ENCODE data around the gene KHDC3L. TPM values are rescaled to one million over a fixed set of nuclear protein-coding genes. Genes with fewer than 3 reads are reported as not detected.

Gene KHDC3L, protein sequence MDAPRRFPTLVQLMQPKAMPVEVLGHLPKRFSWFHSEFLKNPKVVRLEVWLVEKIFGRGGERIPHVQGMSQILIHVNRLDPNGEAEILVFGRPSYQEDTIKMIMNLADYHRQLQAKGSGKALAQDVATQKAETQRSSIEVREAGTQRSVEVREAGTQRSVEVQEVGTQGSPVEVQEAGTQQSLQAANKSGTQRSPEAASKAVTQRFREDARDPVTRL
- 0.06 TPM for polyA plus RNA-seq (2013, experiment 1 of 2)
- polyA plus RNA-seq (2013, experiment 2 of 2), result 0.14 TPM

DNA sequence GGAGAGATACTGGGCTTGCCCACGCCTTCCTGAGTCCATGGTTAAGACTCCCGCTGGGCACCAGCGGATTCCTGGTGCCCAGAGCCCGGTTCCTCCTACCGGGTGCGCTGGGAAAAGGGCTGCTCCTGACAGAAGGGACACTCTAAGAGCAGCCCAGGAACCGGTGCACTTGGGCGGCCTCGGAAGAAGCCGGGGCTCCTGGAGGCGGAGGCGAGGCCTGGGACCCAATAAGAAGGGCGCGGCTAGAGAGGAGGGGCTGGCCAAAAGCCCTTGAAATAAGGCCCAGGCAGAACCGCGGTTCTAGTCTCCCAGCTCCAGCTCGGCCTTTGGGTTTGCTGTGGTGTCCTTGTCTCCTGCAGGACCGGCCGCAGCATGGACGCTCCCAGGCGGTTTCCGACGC lies at the start of gene KHDC3L:
Gene KHDC3L (plus strand): TSS at position 301 of the 400 bp plus-strand sequence. CDS start 72 bp downstream, at position 373.
- H3K9ac ChIP-seq (ENCODE audit: low read length), result no peak within 1 kb of the TSS
- no peak within 1 kb of the TSS for H2BK15ac ChIP-seq (replicated peaks; ENCODE audit: low read depth)
- WGBS (ENCODE audit: extremely low coverage, insufficient coverage, low lambda C conversion rate), result no CpG with 5 or more reads among the region's 23 CpGs
- no peak within 1 kb of the TSS for H3K56ac ChIP-seq (ENCODE audit: low read length)
- H3K79me2 ChIP-seq (ENCODE audit: control insufficient read depth, insufficient read depth, low read length), result no peaks in the 10 kb centered on the region
- no peak within 1 kb of the TSS for H3K4me3 ChIP-seq (ENCODE audit: low read length)
- no peaks in the 10 kb centered on the region for H3K79me1 ChIP-seq (ENCODE audit: low read length)
- H4K5ac ChIP-seq (ENCODE audit: low read length), result no peak within 1 kb of the TSS
- no peak within 1 kb of the TSS for H3K27ac ChIP-seq (ENCODE audit: low read depth, low read length)
- no peak for DNase-seq
- no peaks in the 10 kb centered on the region for H3K27me3 ChIP-seq (ENCODE audit: insufficient read depth, low read length, poor library complexity)
- H4K8ac ChIP-seq (ENCODE audit: low read depth, low read length), result no peak within 1 kb of the TSS
- H3K36me3 ChIP-seq (ENCODE audit: control insufficient read depth, insufficient read depth, low read length), result no peaks in the 10 kb centered on the region
- H3K23ac ChIP-seq (ENCODE audit: low read length), result no peak within 1 kb of the TSS
- no peak within 1 kb of the TSS for H3K4ac ChIP-seq (ENCODE audit: low read depth, low read length)
- H3K18ac ChIP-seq (ENCODE audit: low read length), result no peak within 1 kb of the TSS
- H3K4me1 ChIP-seq (ENCODE audit: control insufficient read depth, low read depth, low read length), result no peaks in the 10 kb centered on the region
- no peak within 1 kb of the TSS for H3K4me2 ChIP-seq (ENCODE audit: low read length)
- no peak within 1 kb of the TSS for H2BK120ac ChIP-seq (ENCODE audit: low read depth, low read length)
- H2AK5ac ChIP-seq (ENCODE audit: low read length), result no peak within 1 kb of the TSS
- no peak within 1 kb of the TSS for H2BK5ac ChIP-seq (ENCODE audit: low read length)

DNA sequence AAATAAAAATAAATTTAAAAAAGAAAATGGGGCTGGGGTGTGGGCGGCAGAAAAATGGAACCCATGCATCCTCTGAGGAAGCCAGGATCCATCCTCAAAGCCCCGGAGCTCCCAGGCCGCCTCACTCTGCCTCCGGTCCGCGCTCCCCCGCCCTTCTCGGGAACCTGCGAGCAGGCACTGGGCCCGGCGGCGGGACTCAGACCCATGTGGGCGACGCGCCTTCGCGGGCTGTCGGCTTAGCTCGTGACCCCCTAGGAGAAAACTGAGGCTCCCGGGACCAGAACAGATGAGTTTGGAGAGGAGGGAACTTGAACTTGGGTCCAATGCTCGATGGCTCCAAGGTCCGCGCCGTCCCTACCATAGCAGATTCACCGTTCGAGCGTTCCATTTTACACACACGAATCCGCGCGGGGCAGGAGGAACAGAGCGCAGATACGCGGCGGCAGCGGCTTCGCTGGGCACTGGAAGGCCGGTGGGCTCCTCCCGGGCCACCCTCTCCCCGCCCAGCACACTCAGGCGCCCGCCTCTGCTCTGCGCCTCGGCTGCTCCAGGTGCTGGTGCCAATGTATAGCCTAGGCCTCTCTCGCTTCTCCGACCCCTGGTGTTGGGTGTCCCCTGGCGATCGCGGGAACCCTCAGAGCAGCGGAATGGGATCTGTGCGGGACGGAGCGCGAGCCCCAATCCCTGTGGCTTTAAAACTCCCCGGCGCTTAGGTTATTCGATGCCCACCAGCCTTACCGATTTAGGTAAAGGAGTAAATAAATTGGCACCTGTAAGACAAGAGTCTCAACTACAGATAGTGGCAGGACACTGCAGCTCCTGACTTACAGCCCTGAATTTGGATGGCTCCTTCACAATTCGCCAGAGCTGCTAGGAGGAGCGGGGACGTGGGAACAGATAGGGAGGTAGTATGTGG lies 47.6 kb upstream of the KHDC3L start:
- no peak overlapping the region for H2BK15ac ChIP-seq (replicated peaks; ENCODE audit: low read depth)
- H2BK5ac ChIP-seq (ENCODE audit: low read length), result no peak overlapping the region
- no CpG with 5 or more reads among the region's 61 CpGs for WGBS (ENCODE audit: extremely low coverage, insufficient coverage, low lambda C conversion rate)
- no peak overlapping the region for H3K9ac ChIP-seq (ENCODE audit: low read length)
- H3K27ac ChIP-seq (ENCODE audit: low read depth, low read length), result no peak overlapping the region
- no peak overlapping the region for H2BK120ac ChIP-seq (ENCODE audit: low read depth, low read length)
- H3K79me2 ChIP-seq (ENCODE audit: control insufficient read depth, insufficient read depth, low read length), result no peaks in the 10 kb centered on the region
- H3K4me1 ChIP-seq (ENCODE audit: control insufficient read depth, low read depth, low read length), result no peaks in the 10 kb centered on the region
- DNase-seq, result no peak
- H3K36me3 ChIP-seq (ENCODE audit: control insufficient read depth, insufficient read depth, low read length), result no peaks in the 10 kb centered on the region
- no peak overlapping the region for H3K23ac ChIP-seq (ENCODE audit: low read length)
- no peak overlapping the region for H3K4ac ChIP-seq (ENCODE audit: low read depth, low read length)
- no peak overlapping the region for H3K18ac ChIP-seq (ENCODE audit: low read length)
- H3K27me3 ChIP-seq (ENCODE audit: insufficient read depth, low read length, poor library complexity), result no peaks in the 10 kb centered on the region
- no peak overlapping the region for H4K8ac ChIP-seq (ENCODE audit: low read depth, low read length)
- H3K79me1 ChIP-seq (ENCODE audit: low read length), result no peaks in the 10 kb centered on the region
- H3K56ac ChIP-seq (ENCODE audit: low read length), result no peak overlapping the region
- H4K5ac ChIP-seq (ENCODE audit: low read length), result no peak overlapping the region
- H2AK5ac ChIP-seq (ENCODE audit: low read length), result no peak overlapping the region
- no peak overlapping the region for H3K4me2 ChIP-seq (ENCODE audit: low read length)
- H3K4me3 ChIP-seq (ENCODE audit: low read length), result no peak overlapping the region

DNA sequence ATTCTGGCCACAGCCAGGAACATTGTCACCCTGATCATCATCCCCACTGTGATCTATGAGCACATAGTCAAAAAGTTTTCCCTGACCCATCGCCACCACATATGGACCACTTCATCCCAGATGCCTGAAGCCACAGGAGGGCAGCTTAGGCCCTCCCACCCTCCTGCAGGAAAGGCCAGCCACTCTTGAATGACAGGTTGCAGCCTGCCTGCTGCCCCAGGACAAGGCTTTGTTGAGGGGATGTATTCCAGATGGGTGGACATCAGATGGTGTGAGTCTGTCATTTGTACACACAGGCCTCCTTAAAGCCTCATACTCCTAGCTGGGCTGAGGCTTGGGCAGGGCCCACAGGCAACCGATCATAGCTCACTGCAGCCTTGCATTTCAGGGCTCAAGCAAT lies 39.1 kb upstream of the KHDC3L start:
- Histone ChIP-seq H2BK5ac (ENCODE audit: low read length) (no peak overlapping the region), H3K4ac (ENCODE audit: low read depth, low read length) (no peak overlapping the region), H4K5ac (ENCODE audit: low read length) (no peak overlapping the region), H2BK120ac (ENCODE audit: low read depth, low read length) (no peak overlapping the region), H3K27me3 (ENCODE audit: insufficient read depth, low read length, poor library complexity) (no peaks in the 10 kb centered on the region), H3K9ac (ENCODE audit: low read length) (no peak overlapping the region), H3K4me1 (ENCODE audit: control insufficient read depth, low read depth, low read length) (no peaks in the 10 kb centered on the region), H3K79me2 (ENCODE audit: control insufficient read depth, insufficient read depth, low read length) (no peaks in the 10 kb centered on the region), H3K4me2 (ENCODE audit: low read length) (no peak overlapping the region), H3K27ac (ENCODE audit: low read depth, low read length) (no peak overlapping the region), H2BK15ac (replicated peaks; ENCODE audit: low read depth) (no peak overlapping the region), H4K8ac (ENCODE audit: low read depth, low read length) (no peak overlapping the region), H3K23ac (ENCODE audit: low read length) (no peak overlapping the region), H3K56ac (ENCODE audit: low read length) (no peak overlapping the region), H3K4me3 (ENCODE audit: low read length) (no peak overlapping the region), H3K79me1 (ENCODE audit: low read length) (no peaks in the 10 kb centered on the region), H2AK5ac (ENCODE audit: low read length) (no peak overlapping the region), H3K18ac (ENCODE audit: low read length) (no peak overlapping the region), H3K36me3 (ENCODE audit: control insufficient read depth, insufficient read depth, low read length) (no peaks in the 10 kb centered on the region)
- WGBS (ENCODE audit: extremely low coverage, insufficient coverage, low lambda C conversion rate), result no CpG with 5 or more reads among the region's 2 CpGs
- DNase-seq, result no peak

DNA sequence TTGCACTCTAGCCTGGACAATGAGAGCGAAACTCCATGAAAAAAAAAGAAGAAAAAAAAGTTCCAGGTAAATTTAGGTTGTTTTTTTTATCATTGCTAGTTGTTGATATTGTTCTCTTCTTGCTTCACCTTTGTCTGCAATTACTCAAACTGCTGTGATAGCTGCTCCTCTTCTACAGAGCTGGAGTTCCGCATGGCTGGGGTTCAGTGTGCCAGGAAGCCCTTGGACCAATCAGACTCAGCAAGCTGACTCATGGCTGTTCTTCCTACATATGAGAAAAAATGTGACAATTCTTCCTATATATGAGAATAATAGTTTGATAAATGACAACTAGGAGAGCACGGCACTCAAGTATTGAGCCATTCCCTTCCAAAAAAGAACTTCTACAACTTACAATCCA lies 36.8 kb upstream of the KHDC3L start:
- H3K18ac ChIP-seq (ENCODE audit: low read length), result no peak overlapping the region
- H4K5ac ChIP-seq (ENCODE audit: low read length), result no peak overlapping the region
- H3K27ac ChIP-seq (ENCODE audit: low read depth, low read length), result no peak overlapping the region
- no peak overlapping the region for H2AK5ac ChIP-seq (ENCODE audit: low read length)
- H4K8ac ChIP-seq (ENCODE audit: low read depth, low read length), result no peak overlapping the region
- no peak overlapping the region for H3K9ac ChIP-seq (ENCODE audit: low read length)
- H2BK15ac ChIP-seq (replicated peaks; ENCODE audit: low read depth), result no peak overlapping the region
- H2BK5ac ChIP-seq (ENCODE audit: low read length), result no peak overlapping the region
- no peak overlapping the region for H3K4ac ChIP-seq (ENCODE audit: low read depth, low read length)
- no peak overlapping the region for H2BK120ac ChIP-seq (ENCODE audit: low read depth, low read length)
- no peak overlapping the region for H3K4me3 ChIP-seq (ENCODE audit: low read length)
- no peak overlapping the region for H3K56ac ChIP-seq (ENCODE audit: low read length)
- H3K27me3 ChIP-seq (ENCODE audit: insufficient read depth, low read length, poor library complexity), result no peaks in the 10 kb centered on the region
- H3K79me2 ChIP-seq (ENCODE audit: control insufficient read depth, insufficient read depth, low read length), result no peaks in the 10 kb centered on the region
- no peaks in the 10 kb centered on the region for H3K79me1 ChIP-seq (ENCODE audit: low read length)
- no peak overlapping the region for H3K4me2 ChIP-seq (ENCODE audit: low read length)
- DNase-seq, result no peak
- no peaks in the 10 kb centered on the region for H3K4me1 ChIP-seq (ENCODE audit: control insufficient read depth, low read depth, low read length)
- WGBS (ENCODE audit: extremely low coverage, insufficient coverage, low lambda C conversion rate), result no CpG with 5 or more reads among the region's 3 CpGs
- H3K23ac ChIP-seq (ENCODE audit: low read length), result no peak overlapping the region
- H3K36me3 ChIP-seq (ENCODE audit: control insufficient read depth, insufficient read depth, low read length), result no peaks in the 10 kb centered on the region

DNA sequence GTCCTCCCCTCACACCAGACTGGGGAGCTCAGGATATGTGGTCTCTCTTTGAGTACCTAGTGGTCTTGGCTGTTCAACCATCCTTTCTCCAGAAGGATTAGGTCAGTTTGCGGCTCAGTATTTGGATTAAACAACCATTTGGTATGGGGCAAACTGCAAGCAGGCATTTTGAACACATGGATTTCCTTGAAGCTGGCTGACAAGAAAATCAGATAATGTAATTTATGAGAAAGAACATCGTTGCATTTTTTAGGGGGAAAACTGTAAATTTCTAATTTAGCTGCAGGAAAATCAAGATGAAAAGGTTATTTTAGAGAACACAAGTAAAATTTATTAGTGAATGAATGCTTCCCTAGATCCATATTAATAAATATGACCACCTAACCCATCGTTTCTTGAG lies 33.7 kb upstream of the KHDC3L start:
- no peak overlapping the region for H3K27ac ChIP-seq (ENCODE audit: low read depth, low read length)
- H3K9ac ChIP-seq (ENCODE audit: low read length), result no peak overlapping the region
- no peak overlapping the region for H3K23ac ChIP-seq (ENCODE audit: low read length)
- WGBS (ENCODE audit: extremely low coverage, insufficient coverage, low lambda C conversion rate), result no CpG with 5 or more reads among the region's 3 CpGs
- no peak overlapping the region for H3K18ac ChIP-seq (ENCODE audit: low read length)
- H3K79me1 ChIP-seq (ENCODE audit: low read length), result no peaks in the 10 kb centered on the region
- H3K56ac ChIP-seq (ENCODE audit: low read length), result no peak overlapping the region
- H2AK5ac ChIP-seq (ENCODE audit: low read length), result no peak overlapping the region
- H3K4me2 ChIP-seq (ENCODE audit: low read length), result no peak overlapping the region
- no peaks in the 10 kb centered on the region for H3K79me2 ChIP-seq (ENCODE audit: control insufficient read depth, insufficient read depth, low read length)
- no peak overlapping the region for H2BK5ac ChIP-seq (ENCODE audit: low read length)
- no peaks in the 10 kb centered on the region for H3K36me3 ChIP-seq (ENCODE audit: control insufficient read depth, insufficient read depth, low read length)
- DNase-seq, result no peak
- H3K4ac ChIP-seq (ENCODE audit: low read depth, low read length), result no peak overlapping the region
- H4K8ac ChIP-seq (ENCODE audit: low read depth, low read length), result no peak overlapping the region
- H3K4me1 ChIP-seq (ENCODE audit: control insufficient read depth, low read depth, low read length), result no peaks in the 10 kb centered on the region
- H2BK120ac ChIP-seq (ENCODE audit: low read depth, low read length), result no peak overlapping the region
- no peak overlapping the region for H3K4me3 ChIP-seq (ENCODE audit: low read length)
- H4K5ac ChIP-seq (ENCODE audit: low read length), result no peak overlapping the region
- no peaks in the 10 kb centered on the region for H3K27me3 ChIP-seq (ENCODE audit: insufficient read depth, low read length, poor library complexity)
- no peak overlapping the region for H2BK15ac ChIP-seq (replicated peaks; ENCODE audit: low read depth)
